ENCODE measurements around the gene PXDN.

The PXDN gene

DNA sequence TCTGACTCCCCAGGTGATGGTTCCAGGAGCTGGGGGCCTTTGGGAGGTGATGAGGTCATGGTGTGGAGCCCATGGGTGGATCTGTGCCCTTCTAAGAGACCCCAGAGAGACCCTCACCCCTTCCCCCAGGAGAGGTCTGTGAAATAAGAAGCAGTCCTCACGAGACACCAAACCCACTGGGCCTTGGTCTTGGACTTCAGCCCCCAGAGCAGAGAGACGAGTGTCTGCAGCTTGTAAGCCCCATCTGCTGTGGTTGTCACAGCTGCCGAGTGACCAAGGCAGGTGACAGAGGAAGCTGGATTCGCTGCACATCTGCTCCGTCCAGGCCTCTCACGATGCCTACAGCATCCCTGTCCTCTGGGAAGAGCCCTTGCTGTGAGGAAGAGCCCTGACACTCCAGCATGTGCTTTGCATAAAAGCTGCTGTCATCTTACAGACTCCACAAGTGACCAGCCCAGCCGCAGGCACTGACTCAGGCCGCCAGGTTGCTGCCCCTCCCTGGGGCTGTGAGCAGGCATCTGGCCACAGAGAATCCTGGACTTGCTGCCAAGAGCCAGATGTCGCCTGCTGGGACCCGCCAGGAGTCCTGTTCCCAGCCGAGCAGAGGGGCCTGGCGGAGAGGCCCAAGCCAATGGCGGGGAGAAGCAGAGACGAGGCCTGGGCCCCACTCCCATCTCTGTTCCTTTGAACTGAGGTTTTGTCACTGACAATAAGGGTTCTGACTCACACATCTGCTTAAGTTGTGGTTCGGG is 150.8 kb downstream of the PXDN start:
- DNase-seq = peak; percentile 85

GRCh38 chr2:1591978-1592907 is 152.1 kb downstream of the PXDN start:
- DNase-seq = peak; percentile 72

DNA sequence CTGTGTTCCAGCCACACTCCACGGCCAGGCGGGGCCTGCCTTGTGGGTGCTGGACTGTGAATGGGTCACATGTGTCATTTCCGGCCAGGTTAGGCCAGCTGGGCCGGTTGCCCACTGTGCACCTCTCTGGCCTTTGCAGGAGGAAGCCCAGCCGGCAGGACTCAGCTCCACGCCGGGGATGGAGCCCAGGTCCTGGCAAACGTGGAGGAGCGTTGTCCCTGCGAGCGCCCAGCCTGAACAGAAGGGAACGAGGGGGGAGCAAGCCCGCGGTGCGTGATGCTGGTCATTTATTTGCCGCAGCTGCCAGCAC is 152.9 kb downstream of the PXDN start:
- no peak for DNase-seq

- no peak for DNase-seq
Observed at GRCh38 chr2:1590596-1591460, 153.5 kb downstream of the PXDN start.

- DNase-seq = peak; percentile 57
Observed at GRCh38 chr2:1588978-1589621, 155.2 kb downstream of the PXDN start.

- DNase-seq = no peak
Observed at GRCh38 chr2:1588051-1588977, 156.0 kb downstream of the PXDN start.

- no peak for DNase-seq
Observed at GRCh38 chr2:1586923-1587840, 157.1 kb downstream of the PXDN start.

DNA sequence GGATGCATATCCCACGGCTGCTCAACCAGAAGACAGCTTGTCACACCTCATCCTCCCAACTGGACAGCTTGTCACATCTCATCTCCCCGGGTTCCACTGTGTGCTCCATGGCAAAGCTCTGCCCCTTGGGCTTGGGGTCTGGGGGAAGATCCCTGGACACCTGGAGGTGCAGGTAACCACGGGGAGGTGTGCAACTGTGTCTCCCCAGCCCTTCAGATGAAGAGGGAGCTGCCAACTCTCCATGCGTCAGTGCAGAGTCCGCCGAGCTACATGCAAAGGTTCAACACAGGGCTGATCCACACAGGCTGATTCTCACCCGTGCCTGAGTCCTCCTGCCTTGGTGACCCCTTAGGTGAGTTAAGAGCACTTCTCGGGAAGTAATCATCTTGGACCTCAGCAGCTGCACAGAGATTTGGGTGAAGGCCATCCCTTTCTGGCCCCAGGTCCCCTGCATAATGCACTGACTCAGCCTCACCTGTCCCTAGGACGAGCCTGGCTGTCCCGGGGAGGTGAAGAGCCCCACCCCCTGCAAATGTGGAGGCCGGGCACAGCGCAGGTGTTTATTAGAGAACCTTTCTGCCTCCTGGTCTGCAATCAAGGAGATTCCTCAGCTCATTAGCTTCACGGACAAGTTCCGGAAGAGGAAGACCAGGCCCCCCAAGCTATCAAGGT is 157.9 kb downstream of the PXDN start:
- no peak for DNase-seq

DNA sequence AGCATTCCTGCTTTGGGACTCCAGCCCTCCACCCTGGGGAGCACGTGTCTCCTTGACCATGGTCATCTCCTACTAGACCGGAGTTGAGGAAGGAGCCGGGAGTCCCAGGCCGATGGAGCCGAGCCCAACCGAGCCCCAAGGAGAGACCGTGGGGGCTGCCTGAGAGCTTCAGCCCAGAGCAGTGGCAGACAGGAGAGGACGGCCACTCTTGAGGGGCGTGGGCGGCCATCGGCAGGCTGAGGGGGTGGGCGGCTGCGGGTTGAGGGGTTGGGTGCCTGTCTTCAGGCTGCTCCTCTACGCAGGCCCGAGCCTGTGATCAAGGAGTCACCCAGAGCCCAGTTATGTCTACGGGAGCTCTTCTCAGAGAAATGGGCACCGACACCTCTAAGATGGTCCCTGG is 158.7 kb downstream of the PXDN start:
- DNase-seq = no peak

GRCh38 chr2:1584691-1585485 is 159.4 kb downstream of the PXDN start:
- DNase-seq = no peak

DNA sequence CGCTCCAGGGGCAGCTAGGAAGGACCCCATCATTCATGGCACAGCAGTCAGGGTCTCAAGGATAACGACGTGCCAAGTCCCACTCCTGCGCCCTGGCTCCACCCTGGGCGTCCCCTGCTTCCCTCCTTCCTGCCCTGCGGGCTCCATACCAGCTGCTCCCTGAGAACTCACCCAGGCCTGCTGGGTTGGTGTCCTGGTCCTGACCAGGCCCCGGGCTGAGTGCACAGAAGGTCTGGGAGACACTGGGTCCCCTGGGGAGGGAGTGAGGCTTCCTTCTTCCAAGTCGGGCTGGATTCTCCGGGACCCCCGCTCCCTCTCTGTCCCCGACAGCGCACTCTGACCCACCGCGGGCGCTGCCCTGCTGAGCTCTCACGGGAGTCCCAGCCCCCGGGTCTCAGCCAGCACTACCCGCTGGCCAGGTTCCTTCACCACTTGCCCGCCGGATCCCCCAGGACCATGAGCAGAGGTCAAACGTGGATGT is 160.2 kb downstream of the PXDN start:
- no peak for DNase-seq

DNA sequence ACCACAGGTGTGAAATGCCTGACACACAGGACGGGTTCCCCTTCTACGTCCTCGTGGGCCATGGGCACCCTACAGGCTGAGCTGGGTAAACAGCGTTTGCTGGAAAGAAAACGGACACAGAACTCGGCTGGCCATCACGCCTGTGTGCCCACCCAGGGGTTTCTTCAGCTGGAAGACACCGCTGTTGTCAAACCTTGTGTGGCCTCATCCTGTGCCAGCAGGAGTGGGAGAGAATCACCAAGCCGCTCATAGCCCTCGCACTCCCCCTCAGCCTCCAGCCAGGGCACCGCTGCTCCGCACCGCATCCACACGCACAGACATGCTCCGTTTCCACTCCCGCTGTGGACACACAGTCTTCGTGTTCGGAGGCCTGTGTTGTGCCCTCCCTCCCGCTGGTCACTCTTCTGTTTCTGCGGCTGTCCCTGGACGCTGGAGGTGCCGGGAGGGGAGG is 161.4 kb downstream of the PXDN start:
- no peak for DNase-seq

DNA sequence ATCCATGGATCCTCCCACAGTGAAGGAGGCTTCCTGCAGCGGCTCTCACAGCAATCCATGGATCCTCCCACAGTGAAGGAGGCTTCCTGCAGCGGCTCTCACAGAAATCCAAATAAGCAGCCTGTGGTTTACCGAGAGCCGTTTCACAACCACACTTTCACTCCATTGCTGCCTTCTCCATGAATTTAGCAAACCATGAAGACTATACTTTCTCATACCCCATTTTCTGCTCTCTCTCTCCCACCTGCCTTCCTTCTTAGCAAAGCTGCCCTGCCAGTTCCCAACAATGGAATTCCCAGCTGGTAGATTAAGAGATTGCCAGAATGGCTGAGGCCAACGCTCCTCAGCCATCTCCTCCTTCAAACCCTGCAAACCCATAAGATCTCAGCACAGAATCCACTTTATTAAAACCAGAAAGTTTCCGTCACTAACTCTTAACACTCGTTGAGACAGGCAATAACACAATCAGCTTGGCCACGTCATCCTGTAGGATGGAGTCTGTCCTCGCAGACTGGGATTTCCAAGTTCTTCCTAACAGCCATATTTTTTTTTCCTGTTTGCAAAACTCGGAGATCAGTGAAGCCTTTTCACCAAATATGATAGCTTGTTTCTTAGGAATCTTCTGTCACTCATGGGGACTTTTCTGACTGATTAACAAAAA is 162.2 kb downstream of the PXDN start:
- DNase-seq = peak; percentile 67
